Measurements from ENCODE around the gene FSCN2.

Gene FSCN2

GRCh38 chr17:81510785-81511553 is 17.2 kb upstream of the FSCN2 start:
- in situ Hi-C loops (cut with MboI; ENCODE audit: low sequenced_read_pairs), result no loop called here

- in situ Hi-C loops (cut with MboI; ENCODE audit: low sequenced_read_pairs), result no loop called here
Observed at GRCh38 chr17:81511554-81511803, 16.7 kb upstream of the FSCN2 start.

- in situ Hi-C loops (cut with MboI; ENCODE audit: low sequenced_read_pairs), result no loop called here
Observed at GRCh38 chr17:81511804-81512561, 16.2 kb upstream of the FSCN2 start.

- in situ Hi-C loops (cut with MboI; ENCODE audit: low sequenced_read_pairs), result no loop called here
Observed at GRCh38 chr17:81512562-81513371, 15.4 kb upstream of the FSCN2 start, which contains the start of gene ACTG1. ACTG1 (minus strand) TSS chr17:81512799; CDS start chr17:81512354, 445 bp downstream.

GRCh38 chr17:81513372-81513752 is 14.8 kb upstream of the FSCN2 start:
- in situ Hi-C loops (cut with MboI; ENCODE audit: low sequenced_read_pairs), result no loop called here

GRCh38 chr17:81513753-81514488 is 14.3 kb upstream of the FSCN2 start:
- in situ Hi-C loops (cut with MboI; ENCODE audit: low sequenced_read_pairs), result no loop called here

- in situ Hi-C loops (cut with MboI; ENCODE audit: low sequenced_read_pairs), result no loop called here
Observed at GRCh38 chr17:81514489-81514738, 13.8 kb upstream of the FSCN2 start.

- in situ Hi-C loops (cut with MboI; ENCODE audit: low sequenced_read_pairs), result no loop called here
Observed at GRCh38 chr17:81514739-81515529, 13.2 kb upstream of the FSCN2 start.

- in situ Hi-C loops (cut with MboI; ENCODE audit: low sequenced_read_pairs), result no loop called here
Observed at GRCh38 chr17:81515530-81516041, 12.6 kb upstream of the FSCN2 start.

- in situ Hi-C loops (cut with MboI; ENCODE audit: low sequenced_read_pairs), result no loop called here
Observed at GRCh38 chr17:81516439-81516838, 11.7 kb upstream of the FSCN2 start.

- in situ Hi-C loops (cut with MboI; ENCODE audit: low sequenced_read_pairs), result no loop called here
Observed at GRCh38 chr17:81517009-81517338, 11.2 kb upstream of the FSCN2 start.

- in situ Hi-C loops (cut with MboI; ENCODE audit: low sequenced_read_pairs), result no loop called here
Observed at GRCh38 chr17:81517339-81518112, 10.7 kb upstream of the FSCN2 start.

GRCh38 chr17:81518113-81518784 is 9.9 kb upstream of the FSCN2 start:
- in situ Hi-C loops (cut with MboI; ENCODE audit: low sequenced_read_pairs), result no loop called here

GRCh38 chr17:81518785-81519283 is 9.3 kb upstream of the FSCN2 start:
- in situ Hi-C loops (cut with MboI; ENCODE audit: low sequenced_read_pairs), result no loop called here

- in situ Hi-C loops (cut with MboI; ENCODE audit: low sequenced_read_pairs), result no loop called here
Observed at GRCh38 chr17:81519284-81520020, 8.7 kb upstream of the FSCN2 start.

GRCh38 chr17:81520021-81520901 is 7.9 kb upstream of the FSCN2 start:
- in situ Hi-C loops (cut with MboI; ENCODE audit: low sequenced_read_pairs), result no loop called here
